HepG2 (cell line): ENCODE measurements around the gene HJURP. TPM values are rescaled to one million over a fixed set of nuclear protein-coding genes. Genes with fewer than 3 reads are reported as not detected.

Experiments
- CHD2 ChIP-seq: IDR thresholded peaks from 2 replicates; pipeline ENCODE4 v1.6.1; 2011; ENCODE audit warnings: low read depth, low read length, improper control_type of control experiment
- CSRNP1 ChIP-seq: sonication (generic); formaldehyde crosslinking; IDR thresholded peaks from 2 replicates; pipeline ENCODE4 v1.8.1; 2023; ENCODE audit warnings: mild to moderate bottlenecking, missing genetic modification reagents
- HCFC1 ChIP-seq: fragments of 150-350 bp; IDR thresholded peaks from 2 replicates; pipeline ENCODE4 v1.6.1; 2014; ENCODE audit warnings: low read depth, low read length
- LCORL ChIP-seq, 2 experiments: fragments of 450-650 bp in 1 of 2; sonication (generic) in 1 of 2; formaldehyde crosslinking in 1 of 2; IDR thresholded peaks; 2 replicates each; pipeline versions ENCODE4 v1.5.0 to v1.6.1; 2017 to 2020; ENCODE audit warnings: antibody characterized with exemption in 1 of 2, missing genetic modification reagents in 1 of 2
- SALL1 ChIP-seq: sonication (generic); formaldehyde crosslinking; IDR thresholded peaks from 2 replicates; pipeline ENCODE4 v1.8.0; 2022; ENCODE audit warnings: mild to moderate bottlenecking, missing genetic modification reagents
- SATB2 ChIP-seq: sonication (generic); formaldehyde crosslinking; IDR thresholded peaks from 2 replicates; pipeline ENCODE4 v1.5.0; 2020; ENCODE audit warnings: missing genetic modification reagents
- SRSF1 ChIP-seq: fragments of 200-400 bp; formaldehyde crosslinking; optimal IDR thresholded peaks from 2 replicates; pipeline ENCODE3; 2017; ENCODE audit warnings: mild to moderate bottlenecking, low read depth, low read length, moderate library complexity
- TOE1 ChIP-seq: sonication (generic); formaldehyde crosslinking; IDR thresholded peaks from 2 replicates; pipeline ENCODE4 v1.4.0; 2020; ENCODE audit warnings: mild to moderate bottlenecking, missing genetic modification reagents
- ZMYM3 ChIP-seq: sonication (generic); formaldehyde crosslinking; IDR thresholded peaks from 2 replicates; pipeline ENCODE4 v1.5.1; 2020; ENCODE audit warnings: mild to moderate bottlenecking, missing genetic modification reagents
- ZNF24 ChIP-seq: fragments of 450-650 bp; IDR thresholded peaks from 2 replicates; pipeline ENCODE4 v1.6.1; 2017; ENCODE audit warnings: antibody characterized with exemption, mild to moderate bottlenecking
- ZNF263 ChIP-seq: sonication (generic); formaldehyde crosslinking; IDR thresholded peaks from 2 replicates; pipeline ENCODE4 v1.4.0; 2020; ENCODE audit warnings: missing genetic modification reagents
- ZNF296 ChIP-seq: sonication (generic); formaldehyde crosslinking; conservative IDR thresholded peaks from 2 replicates; pipeline ENCODE4 v1.5.0; 2020; ENCODE audit warnings: mild to moderate bottlenecking, missing genetic modification reagents
- ZNF703 ChIP-seq: sonication (generic); formaldehyde crosslinking; IDR thresholded peaks from 2 replicates; pipeline ENCODE4 v1.5.1; 2020; ENCODE audit warnings: missing genetic modification reagents, mild to moderate bottlenecking, moderate library complexity, borderline replicate concordance
- ZNF737 ChIP-seq: sonication (generic); formaldehyde crosslinking; IDR thresholded peaks from 2 replicates; pipeline ENCODE4 v1.5.0; 2020; ENCODE audit warnings: missing genetic modification reagents, mild to moderate bottlenecking, borderline replicate concordance
- polyA plus RNA-seq, 8 experiments: library from polyadenylated mRNA; depleted of rRNA in 3 of 8; stranded (reverse) in 7 of 8; unstranded in 1 of 8; fragments of >200 nt; fragmentation: Illumina TruSeq in 4 of 8; extraction: Trizol in 4 of 8; gene quantifications; 2 replicates each; pipeline versions ENCODE4 v1.2.1 to v1.2.3, GENCODE V29; 2011 to 2016; ENCODE audit warnings: low read depth in 4 of 8, missing spikeins in 1 of 8, mixed read lengths in 1 of 8; ENCODE audit not compliant: insufficient read depth in 1 of 8
- total RNA-seq, 5 experiments: library from RNA; depleted of rRNA; stranded (reverse); fragments of >200 nt; fragmentation: Illumina TruSeq; extraction: Trizol; gene quantifications; 2 replicates each; pipeline ENCODE4 v1.2.3, GENCODE V29; 2016; ENCODE audit warnings: low read depth in 1 of 5
- TF ChIP-seq, protein P1 (sequence below): sonication (generic); formaldehyde crosslinking; IDR thresholded peaks from 2 replicates; pipeline ENCODE4 v1.4.0; 2020; ENCODE audit warnings: missing genetic modification reagents, mild to moderate bottlenecking, borderline replicate concordance
- TF ChIP-seq, protein P2 (sequence below): sonication (generic); formaldehyde crosslinking; IDR thresholded peaks from 2 replicates; pipeline ENCODE4 v1.8.1; 2022; ENCODE audit warnings: mild to moderate bottlenecking, missing genetic modification reagents
- TF ChIP-seq, protein P3 (sequence below): sonication (generic); formaldehyde crosslinking; IDR thresholded peaks from 2 replicates; pipeline ENCODE4 v1.4.0; 2020; ENCODE audit warnings: missing genetic modification reagents
- TF ChIP-seq, protein P4 (sequence below): sonication (generic); formaldehyde crosslinking; IDR thresholded peaks from 2 replicates; pipeline ENCODE4 v1.4.0; 2020; ENCODE audit warnings: low read depth, mild to moderate bottlenecking, missing genetic modification reagents

The HJURP gene
- total and polyA plus RNA-seq, 2 of the 13 experiments (the other 11 are each of a cell fraction or from before 2014, with no cell fraction given) = 36.3 to 43.9 TPM

DNA sequence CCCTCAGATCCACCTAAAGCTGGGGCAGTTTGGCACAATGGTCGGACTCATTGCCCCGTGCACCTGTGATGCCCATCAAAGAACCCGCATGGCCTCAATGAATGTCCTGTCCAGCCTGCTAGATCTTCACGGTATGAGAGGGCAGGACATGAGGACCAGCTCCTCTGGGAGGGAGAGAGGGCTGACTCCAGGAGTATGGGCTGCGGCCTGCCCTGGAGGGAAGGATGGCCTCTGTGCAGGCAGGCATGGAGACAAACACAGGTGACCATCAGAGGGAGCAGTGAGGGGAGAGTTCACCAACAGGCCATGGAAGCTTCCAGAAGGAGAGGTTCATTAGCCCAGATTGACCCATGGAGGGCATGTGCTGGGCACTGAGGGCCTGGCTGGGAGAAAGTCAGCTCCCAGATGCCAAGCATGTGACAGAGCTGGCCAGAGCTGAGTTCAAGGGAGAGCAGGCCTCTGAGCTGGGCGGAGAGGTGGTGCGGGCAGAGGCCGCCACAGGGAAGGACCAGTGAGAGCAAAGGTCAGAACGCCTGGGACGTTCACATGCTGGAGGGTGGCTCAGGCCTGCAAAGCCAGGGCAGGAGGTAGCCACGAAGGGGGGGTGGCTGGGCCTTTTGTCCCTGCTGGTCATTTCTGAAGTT, 36.2 kb downstream of the HJURP start (continued):
- TF ChIP-seq, protein P1, sequence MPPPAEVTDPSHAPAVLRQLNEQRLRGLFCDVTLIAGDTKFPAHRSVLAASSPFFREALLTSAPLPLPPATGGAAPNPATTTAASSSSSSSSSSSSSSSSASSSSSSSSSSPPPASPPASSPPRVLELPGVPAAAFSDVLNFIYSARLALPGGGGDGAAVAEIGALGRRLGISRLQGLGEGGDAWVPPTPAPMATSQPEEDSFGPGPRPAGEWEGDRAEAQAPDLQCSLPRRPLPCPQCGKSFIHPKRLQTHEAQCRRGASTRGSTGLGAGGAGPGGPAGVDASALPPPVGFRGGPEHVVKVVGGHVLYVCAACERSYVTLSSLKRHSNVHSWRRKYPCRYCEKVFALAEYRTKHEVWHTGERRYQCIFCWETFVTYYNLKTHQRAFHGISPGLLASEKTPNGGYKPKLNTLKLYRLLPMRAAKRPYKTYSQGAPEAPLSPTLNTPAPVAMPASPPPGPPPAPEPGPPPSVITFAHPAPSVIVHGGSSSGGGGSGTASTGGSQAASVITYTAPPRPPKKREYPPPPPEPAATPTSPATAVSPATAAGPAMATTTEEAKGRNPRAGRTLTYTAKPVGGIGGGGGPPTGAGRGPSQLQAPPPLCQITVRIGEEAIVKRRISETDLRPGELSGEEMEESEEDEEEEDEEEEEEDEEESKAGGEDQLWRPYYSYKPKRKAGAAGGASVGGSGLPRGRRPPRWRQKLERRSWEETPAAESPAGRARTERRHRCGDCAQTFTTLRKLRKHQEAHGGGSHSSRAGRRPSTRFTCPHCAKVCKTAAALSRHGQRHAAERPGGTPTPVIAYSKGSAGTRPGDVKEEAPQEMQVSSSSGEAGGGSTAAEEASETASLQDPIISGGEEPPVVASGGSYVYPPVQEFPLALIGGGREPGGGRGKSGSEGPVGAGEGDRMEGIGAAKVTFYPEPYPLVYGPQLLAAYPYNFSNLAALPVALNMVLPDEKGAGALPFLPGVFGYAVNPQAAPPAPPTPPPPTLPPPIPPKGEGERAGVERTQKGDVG (CRISPR knock-in tag) = no peak
- TF ChIP-seq, protein P2, sequence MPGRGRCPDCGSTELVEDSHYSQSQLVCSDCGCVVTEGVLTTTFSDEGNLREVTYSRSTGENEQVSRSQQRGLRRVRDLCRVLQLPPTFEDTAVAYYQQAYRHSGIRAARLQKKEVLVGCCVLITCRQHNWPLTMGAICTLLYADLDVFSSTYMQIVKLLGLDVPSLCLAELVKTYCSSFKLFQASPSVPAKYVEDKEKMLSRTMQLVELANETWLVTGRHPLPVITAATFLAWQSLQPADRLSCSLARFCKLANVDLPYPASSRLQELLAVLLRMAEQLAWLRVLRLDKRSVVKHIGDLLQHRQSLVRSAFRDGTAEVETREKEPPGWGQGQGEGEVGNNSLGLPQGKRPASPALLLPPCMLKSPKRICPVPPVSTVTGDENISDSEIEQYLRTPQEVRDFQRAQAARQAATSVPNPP (CRISPR knock-in tag) = no peak
- TF ChIP-seq ZNF263 (CRISPR knock-in tag) (no peak), ZNF737 (CRISPR knock-in tag) (no peak), SRSF1 (no peak), TOE1 (CRISPR knock-in tag) (no peak), ZMYM3 (CRISPR knock-in tag) (peak; percentile 70), CHD2 (no peak), CSRNP1 (CRISPR knock-in tag) (no peak), ZNF24 (no peak), HCFC1 (no peak), SATB2 (CRISPR knock-in tag) (no peak), ZNF296 (CRISPR knock-in tag) (no peak), LCORL (IDR thresholded peaks at IDR 0.05) (no peak), LCORL (CRISPR knock-in tag; IDR thresholded peaks at IDR 0.05) (no peak), ZNF703 (no peak), SALL1 (0 out of 2 replicates have a peak, but pooled peaks have one; percentile 24)
- TF ChIP-seq, protein P3, sequence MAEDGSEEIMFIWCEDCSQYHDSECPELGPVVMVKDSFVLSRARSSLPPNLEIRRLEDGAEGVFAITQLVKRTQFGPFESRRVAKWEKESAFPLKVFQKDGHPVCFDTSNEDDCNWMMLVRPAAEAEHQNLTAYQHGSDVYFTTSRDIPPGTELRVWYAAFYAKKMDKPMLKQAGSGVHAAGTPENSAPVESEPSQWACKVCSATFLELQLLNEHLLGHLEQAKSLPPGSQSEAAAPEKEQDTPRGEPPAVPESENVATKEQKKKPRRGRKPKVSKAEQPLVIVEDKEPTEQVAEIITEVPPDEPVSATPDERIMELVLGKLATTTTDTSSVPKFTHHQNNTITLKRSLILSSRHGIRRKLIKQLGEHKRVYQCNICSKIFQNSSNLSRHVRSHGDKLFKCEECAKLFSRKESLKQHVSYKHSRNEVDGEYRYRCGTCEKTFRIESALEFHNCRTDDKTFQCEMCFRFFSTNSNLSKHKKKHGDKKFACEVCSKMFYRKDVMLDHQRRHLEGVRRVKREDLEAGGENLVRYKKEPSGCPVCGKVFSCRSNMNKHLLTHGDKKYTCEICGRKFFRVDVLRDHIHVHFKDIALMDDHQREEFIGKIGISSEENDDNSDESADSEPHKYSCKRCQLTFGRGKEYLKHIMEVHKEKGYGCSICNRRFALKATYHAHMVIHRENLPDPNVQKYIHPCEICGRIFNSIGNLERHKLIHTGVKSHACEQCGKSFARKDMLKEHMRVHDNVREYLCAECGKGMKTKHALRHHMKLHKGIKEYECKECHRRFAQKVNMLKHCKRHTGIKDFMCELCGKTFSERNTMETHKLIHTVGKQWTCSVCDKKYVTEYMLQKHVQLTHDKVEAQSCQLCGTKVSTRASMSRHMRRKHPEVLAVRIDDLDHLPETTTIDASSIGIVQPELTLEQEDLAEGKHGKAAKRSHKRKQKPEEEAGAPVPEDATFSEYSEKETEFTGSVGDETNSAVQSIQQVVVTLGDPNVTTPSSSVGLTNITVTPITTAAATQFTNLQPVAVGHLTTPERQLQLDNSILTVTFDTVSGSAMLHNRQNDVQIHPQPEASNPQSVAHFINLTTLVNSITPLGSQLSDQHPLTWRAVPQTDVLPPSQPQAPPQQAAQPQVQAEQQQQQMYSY (CRISPR knock-in tag) = no peak
- TF ChIP-seq, protein P4, sequence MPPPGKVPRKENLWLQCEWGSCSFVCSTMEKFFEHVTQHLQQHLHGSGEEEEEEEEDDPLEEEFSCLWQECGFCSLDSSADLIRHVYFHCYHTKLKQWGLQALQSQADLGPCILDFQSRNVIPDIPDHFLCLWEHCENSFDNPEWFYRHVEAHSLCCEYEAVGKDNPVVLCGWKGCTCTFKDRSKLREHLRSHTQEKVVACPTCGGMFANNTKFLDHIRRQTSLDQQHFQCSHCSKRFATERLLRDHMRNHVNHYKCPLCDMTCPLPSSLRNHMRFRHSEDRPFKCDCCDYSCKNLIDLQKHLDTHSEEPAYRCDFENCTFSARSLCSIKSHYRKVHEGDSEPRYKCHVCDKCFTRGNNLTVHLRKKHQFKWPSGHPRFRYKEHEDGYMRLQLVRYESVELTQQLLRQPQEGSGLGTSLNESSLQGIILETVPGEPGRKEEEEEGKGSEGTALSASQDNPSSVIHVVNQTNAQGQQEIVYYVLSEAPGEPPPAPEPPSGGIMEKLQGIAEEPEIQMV (CRISPR knock-in tag) = no peak
